ENCODE measurements around the gene CDKN1A.
A peak's percentile ranks its signal among the peaks of the same experiment; 100 is the strongest.

The CDKN1A gene

GRCh38 chr6:36655085-36655724 lies 23.3 kb upstream of the CDKN1A start:
- FAIRE-seq = no peak
- DNase-seq (ENCODE audit: insufficient read length, low spot score) = no peak

DNA sequence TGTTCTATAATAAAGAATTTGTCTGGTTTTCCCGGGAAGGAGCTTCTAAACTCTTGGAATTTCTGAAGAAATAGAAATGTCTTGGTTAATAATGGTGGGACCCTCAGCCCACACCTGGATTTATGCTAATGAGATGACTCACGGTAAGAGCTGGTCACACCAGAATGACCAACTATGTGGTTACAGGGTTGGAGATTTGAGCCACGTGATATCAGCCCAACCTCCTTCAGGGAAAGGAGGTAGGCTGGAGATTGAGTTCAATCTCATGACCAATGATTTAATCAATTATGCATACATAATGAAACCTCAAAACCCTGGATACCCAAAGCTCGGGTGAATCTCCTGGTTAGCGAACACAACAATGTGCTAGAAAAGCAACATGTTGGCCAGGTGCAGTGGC lies 22.1 kb upstream of the CDKN1A start:
- DNase-seq (ENCODE audit: insufficient read length, low spot score) (no peak), FAIRE-seq (no peak)

GRCh38 chr6:36657271-36657670 lies 21.2 kb upstream of the CDKN1A start:
- FAIRE-seq = no peak
- DNase-seq (ENCODE audit: insufficient read length, low spot score) = no peak

- FAIRE-seq = no peak
- no peak for DNase-seq (ENCODE audit: insufficient read length, low spot score)
These were observed 20.5 kb upstream of the CDKN1A start for GRCh38 chr6:36657942-36658544.

GRCh38 chr6:36659271-36659670 lies 19.2 kb upstream of the CDKN1A start:
- FAIRE-seq = no peak

DNA sequence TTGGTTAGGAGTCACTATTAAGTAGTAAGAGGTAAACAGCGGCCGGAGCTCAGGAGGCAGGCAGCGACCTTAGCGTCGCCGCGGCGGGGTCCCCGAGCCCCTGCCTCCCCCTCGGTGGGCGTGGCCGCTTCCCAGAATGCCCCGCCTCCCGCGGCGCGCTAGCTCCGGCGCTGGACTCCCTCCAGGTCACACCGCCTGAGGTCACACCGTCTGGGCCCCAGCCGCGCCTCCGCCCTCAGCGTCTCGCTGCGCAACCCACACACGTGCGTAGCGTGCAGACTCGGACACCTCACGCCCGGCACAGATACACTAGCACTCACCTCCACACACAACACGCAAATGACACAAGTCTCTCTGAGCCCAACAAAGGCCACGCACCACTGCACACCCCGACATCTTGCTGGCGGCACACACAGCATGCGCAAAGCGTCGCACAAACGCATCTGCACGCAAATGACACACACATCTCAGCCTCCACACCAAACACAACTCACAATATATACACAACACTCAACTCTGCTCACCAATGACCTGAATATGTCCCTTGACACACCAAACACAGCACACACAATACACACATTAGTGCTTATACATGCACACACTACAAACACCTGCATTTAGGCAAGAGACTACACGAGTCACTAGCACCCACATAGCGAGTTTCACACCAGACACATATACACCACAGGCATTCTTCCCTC lies 17.6 kb upstream of the CDKN1A start:
- peak; percentile 9 for FAIRE-seq
- DNase-seq (ENCODE audit: insufficient read length, low spot score) = no peak

More at GRCh38 chr6:36659271-36659670, 19.2 kb upstream of the CDKN1A start:
- DNase-seq (ENCODE audit: insufficient read length, low spot score) = no peak

DNA sequence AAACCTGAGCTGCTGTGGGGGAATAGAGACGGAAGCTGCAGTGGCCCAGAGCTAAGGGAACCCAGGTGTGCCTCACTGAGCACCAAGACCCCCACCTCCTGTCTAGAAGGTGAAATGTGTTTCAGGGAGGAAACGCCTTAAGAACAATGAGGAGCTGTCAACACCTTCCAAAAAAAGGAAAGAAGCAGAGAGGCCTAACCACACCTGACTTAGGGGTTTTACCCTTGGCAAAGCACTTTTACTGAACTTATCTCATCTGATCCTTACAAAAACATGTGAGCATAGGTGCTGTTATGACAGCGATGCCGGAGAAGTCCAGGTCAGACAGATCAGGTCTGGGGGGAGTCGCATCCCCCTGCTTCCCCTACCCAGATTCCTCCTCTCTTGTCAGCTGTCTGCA lies 16.1 kb upstream of the CDKN1A start:
- FAIRE-seq (no peak), DNase-seq (ENCODE audit: insufficient read length, low spot score) (no peak)

DNA sequence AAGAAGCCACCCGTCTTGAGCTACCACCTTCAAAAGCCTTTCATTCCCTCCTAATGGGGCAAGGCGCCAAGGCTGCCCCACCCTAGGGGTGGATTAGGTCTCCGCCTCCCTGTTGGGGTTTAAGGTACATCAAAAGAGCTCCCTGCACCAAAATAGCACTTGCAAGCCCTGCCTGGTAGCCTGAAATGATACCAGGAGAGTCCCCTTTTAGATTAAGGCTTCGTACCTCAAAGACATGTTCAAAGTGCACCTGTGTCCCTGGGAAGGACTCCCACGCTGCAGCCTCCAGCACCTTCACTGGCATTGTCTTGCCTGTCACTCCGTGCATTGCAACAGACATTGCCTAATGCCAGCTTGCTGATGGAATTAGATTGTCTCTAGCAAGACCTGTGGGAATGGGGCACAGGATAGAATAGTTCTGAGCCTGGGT lies 15.7 kb upstream of the CDKN1A start:
- DNase-seq (ENCODE audit: insufficient read length, low spot score) = no peak
- FAIRE-seq = no peak

- no peak for DNase-seq (ENCODE audit: insufficient read length, low spot score)
- no peak for FAIRE-seq
These were observed 14.7 kb upstream of the CDKN1A start for GRCh38 chr6:36663504-36664446.

- DNase-seq (ENCODE audit: insufficient read length, low spot score) (no peak), FAIRE-seq (no peak)
These were observed 13.3 kb upstream of the CDKN1A start for GRCh38 chr6:36665180-36665579.

- DNase-seq (ENCODE audit: insufficient read length, low spot score) = no peak
- no peak for FAIRE-seq
These were observed 12.2 kb upstream of the CDKN1A start for GRCh38 chr6:36666287-36666686.

DNA sequence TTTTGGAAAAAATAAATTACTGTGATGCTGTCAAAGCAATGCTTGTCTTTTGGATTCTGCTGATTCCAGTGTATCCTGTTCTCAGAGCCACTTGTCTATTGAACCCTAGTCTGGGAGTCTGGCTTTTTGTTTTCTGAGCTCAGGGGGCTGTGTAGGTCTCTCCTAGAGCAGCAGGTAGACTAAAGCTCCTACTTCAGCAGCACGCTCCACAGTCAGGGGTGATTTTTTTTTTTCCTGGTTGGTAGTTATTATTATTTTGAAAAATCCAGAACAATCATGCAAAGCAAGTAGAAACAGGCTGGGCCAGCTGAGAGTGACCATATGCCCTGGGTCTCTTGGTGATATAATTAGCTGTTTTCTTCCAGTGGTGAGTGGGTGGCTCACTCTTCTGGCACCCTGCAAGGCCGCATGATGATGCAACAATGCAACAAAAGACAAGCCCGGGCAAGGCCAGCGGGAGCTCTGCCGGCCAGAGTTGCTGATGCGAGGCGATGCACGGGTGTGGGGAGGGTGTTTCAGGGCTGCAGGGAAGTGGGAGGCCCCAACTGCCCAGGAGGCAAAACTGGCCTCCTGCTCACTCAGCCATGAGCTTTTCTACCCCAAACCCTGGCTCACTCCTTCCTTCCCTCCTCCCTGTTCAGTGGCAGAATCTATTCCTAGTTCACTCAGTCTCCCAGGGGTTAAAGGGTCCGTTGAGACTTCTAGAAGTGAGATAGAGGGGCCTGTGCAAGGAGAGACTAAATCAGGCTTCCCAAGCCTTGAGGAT lies 11.5 kb upstream of the CDKN1A start:
- peak; percentile 90 for DNase-seq (ENCODE audit: insufficient read length, low spot score)
- peak; percentile 92 for FAIRE-seq

DNA sequence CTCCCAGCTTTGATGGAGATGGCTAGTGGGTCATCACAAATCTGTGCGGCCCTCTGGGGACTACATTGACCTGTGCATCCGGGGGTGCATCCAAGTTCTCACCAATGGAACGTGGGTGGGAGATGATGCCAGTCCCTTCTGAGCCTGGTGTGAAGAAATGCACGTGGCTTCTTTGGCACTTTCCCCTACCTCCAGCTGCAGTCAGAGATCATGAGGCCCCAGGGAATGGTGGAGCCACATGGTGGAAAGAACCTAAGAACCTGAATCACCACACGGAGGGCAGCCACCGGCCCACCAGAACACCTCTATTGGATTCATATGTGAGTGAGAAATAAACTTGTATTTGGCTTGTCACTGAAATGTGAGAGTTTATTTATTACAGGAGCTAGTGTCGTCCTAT lies 9.9 kb upstream of the CDKN1A start:
- FAIRE-seq = no peak
- DNase-seq (ENCODE audit: insufficient read length, low spot score) = no peak

DNA sequence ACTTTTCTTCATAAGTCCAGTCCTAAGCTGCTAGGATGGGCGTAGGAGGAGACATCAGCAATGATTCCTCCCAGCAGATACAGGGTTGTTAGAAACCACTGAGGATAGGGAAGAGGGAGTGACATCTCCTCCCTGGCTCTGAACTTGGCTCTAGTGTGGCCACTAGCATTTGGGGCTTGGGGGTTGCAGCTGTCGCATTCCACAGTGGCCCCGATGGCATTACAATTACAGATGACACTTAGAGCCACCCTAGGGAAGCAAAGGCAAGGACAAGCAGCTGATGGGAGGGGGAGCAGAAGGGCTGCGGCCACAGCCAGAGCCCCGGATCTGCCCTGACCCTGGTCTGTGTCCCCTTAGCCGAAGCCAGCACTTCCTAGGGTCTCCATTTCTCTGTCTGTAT lies 9.5 kb upstream of the CDKN1A start:
- no peak for FAIRE-seq
- DNase-seq (ENCODE audit: insufficient read length, low spot score) = no peak

- FAIRE-seq = no peak
- no peak for DNase-seq (ENCODE audit: insufficient read length, low spot score)
These were observed 8.2 kb upstream of the CDKN1A start for GRCh38 chr6:36670271-36670670.

DNA sequence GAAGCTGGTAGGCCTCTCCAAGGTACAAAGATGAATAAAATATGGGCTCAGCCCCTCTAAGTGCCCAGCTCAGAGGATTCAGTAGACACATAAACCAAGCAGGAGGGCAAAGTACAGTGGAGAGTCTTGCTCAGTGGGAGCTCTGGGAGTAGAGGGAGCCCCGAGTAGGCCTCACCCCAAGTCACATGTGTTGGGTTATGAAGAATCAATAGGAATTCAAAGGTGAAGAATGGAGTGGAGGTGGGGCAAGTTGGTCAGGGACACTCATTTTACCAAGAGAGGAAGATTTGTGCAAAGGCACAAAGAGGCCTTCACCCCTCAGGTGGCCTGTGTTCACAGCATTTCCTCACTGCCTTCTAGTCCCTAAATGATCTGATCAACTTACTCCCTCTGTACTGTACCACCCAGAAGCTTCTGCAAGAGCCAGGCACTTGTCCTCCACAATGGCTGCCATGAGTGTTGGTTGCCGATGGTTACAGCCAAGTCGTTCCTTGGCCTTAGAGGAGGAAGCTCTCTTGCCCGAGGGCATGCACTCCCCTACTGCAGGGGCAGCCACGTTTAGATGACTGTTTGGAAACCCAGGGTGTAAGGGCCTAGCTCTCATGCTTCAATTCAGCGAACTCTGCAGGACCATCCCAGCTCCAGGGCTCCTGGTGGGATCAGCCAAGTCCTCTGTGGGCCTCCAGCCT lies 6.7 kb upstream of the CDKN1A start:
- DNase-seq (ENCODE audit: insufficient read length, low spot score) = no peak
- FAIRE-seq = no peak

DNA sequence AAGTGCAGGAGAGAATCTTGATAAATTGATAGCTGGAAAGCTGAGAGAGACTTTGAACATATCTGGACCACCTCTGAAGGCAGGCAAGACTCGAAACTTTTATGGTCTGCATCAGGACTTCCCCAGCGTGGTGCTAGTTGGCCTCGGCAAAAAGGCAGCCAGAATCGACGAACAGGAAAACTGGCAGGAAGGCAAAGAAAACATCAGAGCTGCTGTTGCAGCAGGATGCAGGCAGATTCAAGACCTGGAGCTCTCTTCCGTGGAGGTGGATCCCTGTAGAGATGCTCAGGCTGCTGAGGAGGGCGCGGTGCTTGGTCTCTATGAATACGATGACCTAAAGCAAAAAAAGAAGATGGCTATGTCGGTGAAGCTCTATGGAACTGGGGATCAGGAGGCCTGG lies 4.6 kb upstream of the CDKN1A start:
- no peak for DNase-seq (ENCODE audit: insufficient read length, low spot score)
- no peak for FAIRE-seq

DNA sequence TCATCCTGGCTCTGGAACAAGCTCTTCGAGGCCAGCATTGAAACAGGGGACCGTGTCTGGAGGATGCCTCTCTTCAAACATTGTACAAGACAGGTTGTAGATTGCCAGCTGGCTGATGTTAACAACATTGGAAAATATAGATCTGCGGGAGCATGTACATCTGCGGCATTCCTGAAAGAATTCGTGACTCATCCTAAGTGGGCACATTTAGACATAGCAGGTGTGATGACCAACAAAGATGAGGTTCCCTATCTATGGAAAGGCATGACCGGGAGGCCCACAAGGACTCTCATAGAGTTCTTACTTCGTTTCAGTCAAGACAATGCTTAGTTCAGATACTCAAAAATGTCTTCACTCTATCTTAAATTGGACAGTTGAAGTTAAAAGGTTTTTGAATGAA lies 3.6 kb upstream of the CDKN1A start:
- FAIRE-seq (no peak), DNase-seq (ENCODE audit: insufficient read length, low spot score) (no peak)

DNA sequence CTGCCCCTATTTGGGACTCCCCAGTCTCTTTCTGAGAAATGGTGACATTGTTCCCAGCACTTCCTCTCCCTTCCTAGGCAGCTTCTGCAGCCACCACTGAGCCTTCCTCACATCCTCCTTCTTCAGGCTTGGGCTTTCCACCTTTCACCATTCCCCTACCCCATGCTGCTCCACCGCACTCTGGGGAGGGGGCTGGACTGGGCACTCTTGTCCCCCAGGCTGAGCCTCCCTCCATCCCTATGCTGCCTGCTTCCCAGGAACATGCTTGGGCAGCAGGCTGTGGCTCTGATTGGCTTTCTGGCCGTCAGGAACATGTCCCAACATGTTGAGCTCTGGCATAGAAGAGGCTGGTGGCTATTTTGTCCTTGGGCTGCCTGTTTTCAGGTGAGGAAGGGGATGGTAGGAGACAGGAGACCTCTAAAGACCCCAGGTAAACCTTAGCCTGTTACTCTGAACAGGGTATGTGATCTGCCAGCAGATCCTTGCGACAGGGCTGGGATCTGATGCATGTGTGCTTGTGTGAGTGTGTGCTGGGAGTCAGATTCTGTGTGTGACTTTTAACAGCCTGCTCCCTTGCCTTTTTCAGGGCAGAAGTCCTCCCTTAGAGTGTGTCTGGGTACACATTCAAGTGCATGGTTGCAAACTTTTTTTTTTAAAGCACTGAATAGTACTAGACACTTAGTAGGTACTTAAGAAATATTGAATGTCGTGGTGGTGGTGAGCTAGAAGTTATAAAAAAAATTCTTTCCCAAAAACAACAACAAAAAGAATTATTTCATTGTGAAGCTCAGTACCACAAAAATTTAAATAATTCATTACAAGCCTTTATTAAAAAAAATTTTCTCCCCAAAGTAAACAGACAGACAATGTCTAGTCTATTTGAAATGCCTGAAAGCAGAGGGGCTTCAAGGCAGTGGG lies 2.1 kb upstream of the CDKN1A start:
- DNase-seq (ENCODE audit: insufficient read length, low spot score) = no peak
- FAIRE-seq = no peak

Data from HTR-8/SVneo (cell line).